Measurements from ENCODE around the gene APOA4. TPM values are rescaled to one million over a fixed set of nuclear protein-coding genes. Genes with fewer than 3 reads are reported as not detected.

Gene APOA4
- total RNA-seq, 1 donor from 2014 or later: not detected

DNA sequence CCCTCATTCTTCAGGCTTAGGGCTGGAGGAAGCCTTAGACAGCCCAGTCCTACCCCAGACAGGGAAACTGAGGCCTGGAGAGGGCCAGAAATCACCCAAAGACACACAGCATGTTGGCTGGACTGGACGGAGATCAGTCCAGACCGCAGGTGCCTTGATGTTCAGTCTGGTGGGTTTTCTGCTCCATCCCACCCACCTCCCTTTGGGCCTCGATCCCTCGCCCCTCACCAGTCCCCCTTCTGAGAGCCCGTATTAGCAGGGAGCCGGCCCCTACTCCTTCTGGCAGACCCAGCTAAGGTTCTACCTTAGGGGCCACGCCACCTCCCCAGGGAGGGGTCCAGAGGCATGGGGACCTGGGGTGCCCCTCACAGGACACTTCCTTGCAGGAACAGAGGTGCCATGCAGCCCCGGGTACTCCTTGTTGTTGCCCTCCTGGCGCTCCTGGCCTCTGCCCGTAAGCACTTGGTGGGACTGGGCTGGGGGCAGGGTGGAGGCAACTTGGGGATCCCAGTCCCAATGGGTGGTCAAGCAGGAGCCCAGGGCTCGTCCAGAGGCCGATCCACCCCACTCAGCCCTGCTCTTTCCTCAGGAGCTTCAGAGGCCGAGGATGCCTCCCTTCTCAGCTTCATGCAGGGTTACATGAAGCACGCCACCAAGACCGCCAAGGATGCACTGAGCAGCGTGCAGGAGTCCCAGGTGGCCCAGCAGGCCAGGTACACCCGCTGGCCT lies 7.2 kb upstream of the APOA4 start:
- DNase-seq (ENCODE audit: low read depth): no peak

DNA sequence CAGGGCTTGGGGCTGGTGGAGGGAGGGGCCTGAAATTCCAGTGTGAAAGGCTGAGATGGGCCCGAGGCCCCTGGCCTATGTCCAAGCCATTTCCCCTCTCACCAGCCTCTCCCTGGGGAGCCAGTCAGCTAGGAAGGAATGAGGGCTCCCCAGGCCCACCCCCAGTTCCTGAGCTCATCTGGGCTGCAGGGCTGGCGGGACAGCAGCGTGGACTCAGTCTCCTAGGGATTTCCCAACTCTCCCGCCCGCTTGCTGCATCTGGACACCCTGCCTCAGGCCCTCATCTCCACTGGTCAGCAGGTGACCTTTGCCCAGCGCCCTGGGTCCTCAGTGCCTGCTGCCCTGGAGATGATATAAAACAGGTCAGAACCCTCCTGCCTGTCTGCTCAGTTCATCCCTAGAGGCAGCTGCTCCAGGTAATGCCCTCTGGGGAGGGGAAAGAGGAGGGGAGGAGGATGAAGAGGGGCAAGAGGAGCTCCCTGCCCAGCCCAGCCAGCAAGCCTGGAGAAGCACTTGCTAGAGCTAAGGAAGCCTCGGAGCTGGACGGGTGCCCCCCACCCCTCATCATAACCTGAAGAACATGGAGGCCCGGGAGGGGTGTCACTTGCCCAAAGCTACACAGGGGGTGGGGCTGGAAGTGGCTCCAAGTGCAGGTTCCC lies 6.5 kb upstream of the APOA4 start, which contains the start of gene APOC3:
APOC3 (plus strand) TSS at position 383 of the 659 bp plus-strand sequence. CDS start 676 bp downstream, outside the sequence.
- DNase-seq (ENCODE audit: low read depth): no peak

DNA sequence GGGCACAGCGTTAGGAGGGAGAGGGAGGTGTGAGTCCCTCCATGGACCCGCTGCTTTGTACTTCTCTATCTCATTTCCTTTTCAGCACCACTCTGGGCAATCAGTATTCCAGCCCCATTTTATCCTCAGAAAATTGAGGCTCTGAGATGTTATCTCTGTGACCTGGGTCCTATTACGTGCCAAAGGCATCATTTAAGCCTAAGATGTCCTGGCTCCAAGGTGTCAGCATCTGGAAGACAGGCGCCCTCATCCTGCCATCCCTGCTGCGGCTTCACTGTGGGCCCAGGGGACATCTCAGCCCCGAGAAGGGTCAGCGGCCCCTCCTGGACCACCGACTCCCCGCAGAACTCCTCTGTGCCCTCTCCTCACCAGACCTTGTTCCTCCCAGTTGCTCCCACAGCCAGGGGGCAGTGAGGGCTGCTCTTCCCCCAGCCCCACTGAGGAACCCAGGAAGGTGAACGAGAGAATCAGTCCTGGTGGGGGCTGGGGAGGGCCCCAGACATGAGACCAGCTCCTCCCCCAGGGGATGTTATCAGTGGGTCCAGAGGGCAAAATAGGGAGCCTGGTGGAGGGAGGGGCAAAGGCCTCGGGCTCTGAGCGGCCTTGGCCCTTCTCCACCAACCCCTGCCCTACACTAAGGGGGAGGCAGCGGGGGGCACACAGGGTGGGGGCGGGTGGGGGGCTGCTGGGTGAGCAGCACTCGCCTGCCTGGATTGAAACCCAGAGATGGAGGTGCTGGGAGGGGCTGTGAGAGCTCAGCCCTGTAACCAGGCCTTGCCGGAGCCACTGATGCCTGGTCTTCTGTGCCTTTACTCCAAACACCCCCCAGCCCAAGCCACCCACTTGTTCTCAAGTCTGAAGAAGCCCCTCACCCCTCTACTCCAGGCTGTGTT lies 5.8 kb upstream of the APOA4 start:
- DNase-seq (ENCODE audit: low read depth): no peak

DNA sequence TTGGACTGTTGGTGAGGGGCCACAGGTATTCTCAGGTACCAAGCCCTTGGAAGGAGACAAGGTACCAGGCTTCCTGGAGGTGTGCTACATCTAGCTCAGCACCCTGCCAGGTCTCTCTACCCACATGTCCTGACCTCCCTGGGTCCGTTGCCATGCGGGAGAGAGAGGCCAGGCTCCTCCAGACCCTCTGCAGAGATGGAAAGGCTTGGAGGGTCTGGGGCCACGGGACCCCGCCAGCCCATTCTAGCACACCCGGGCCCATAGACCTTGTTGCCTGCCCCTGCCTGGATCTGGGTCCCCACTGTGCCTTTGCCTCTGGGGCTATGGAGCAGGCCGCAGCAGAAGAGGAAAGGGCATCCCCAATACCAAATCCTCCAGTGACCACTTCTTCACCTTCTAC lies 4.4 kb upstream of the APOA4 start:
- no peak for DNase-seq (ENCODE audit: low read depth)

DNA sequence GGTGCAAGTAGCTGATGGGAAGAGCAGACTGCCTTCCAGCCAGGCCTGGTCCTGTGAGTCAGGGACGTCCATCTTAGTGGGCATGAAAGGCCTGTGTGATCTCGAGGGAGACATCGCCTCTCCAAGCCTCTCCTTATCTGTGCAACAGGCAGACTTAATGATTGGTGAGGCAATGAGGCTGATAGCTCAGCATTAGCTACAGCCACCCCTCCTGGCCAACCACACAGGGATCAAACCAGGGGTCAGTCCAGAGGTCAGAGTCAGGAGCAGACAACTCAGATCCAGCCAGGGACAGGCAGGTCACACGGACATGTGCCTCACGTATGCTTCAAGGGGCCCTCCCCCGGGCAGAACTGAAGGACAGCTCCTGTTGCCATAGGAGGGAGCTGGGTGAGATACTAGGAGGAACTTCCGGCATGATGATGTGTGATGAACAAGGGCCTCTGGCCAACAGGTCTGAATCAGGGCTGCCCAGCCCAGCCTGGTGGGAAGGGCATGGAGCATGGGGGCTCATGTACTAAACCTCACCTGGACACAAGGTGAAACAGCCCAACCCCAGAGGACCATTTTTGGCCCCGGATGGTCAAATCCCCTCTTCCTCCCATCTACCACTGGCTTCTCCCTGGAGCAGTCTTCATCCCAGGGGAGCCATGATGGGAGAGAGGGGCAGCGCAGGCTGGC lies 3.8 kb upstream of the APOA4 start:
- no peak for DNase-seq (ENCODE audit: low read depth)

DNA sequence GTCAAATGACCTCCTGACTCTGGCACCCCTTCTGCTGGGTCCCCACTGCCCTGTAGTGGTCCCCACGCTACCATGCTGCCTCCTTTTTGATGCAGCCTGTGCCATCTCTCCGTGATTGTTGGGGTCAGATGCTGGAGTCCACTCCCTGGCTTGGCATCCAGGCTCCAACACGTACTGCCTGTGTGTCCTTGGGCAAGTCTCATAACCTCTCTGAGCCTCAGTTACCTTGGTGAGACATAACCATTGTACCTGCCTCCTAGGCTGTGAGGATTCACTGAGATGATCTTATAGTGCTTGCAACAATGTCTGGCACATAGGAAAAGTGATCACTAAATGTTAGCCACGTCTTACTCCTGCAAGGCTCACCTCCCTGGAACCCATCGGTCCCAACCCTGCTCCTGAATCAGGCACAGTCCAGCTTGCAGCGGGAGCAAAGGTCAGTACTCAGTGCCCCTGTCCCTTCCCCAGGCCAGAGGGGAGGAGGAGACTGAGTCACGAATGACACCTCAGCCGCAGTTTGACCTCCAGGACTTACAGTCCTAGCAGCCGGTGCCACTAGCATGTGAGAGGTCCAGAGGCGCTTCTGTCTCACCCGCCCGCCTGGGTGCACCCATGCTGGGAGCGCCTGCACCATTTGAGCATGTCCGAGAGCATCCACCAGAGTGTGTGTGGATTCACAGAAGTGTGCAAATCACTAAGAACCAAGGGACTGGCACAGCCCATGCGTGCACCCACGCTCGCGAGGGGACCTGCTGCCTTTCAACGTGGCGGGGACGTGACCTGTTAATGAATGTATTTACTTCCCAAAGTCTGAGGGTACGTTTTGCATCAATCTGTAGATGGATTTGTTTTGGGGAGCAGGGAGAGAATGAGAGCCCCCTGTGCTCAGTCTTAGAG lies 3.0 kb upstream of the APOA4 start:
- no peak for DNase-seq (ENCODE audit: low read depth)

DNA sequence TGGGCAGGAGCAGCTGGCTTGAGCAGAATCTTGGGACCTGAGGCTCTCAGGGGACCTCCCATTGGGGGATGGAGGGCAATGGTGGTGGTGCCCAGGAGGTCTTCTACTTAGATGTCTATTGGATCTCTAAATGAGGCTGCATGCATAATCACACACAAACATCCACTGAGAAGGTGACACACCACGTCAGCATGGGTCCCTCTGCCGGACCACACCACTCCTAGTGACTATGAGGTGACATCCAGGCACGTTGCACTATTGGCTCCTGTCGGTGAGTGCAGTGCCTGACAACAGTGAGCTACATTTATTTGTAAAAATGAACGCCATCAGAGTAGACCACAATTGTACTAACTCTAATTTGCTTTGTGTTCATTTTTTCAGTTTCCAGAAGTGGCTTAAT lies 2.3 kb upstream of the APOA4 start:
- no peak for DNase-seq (ENCODE audit: low read depth)

DNA sequence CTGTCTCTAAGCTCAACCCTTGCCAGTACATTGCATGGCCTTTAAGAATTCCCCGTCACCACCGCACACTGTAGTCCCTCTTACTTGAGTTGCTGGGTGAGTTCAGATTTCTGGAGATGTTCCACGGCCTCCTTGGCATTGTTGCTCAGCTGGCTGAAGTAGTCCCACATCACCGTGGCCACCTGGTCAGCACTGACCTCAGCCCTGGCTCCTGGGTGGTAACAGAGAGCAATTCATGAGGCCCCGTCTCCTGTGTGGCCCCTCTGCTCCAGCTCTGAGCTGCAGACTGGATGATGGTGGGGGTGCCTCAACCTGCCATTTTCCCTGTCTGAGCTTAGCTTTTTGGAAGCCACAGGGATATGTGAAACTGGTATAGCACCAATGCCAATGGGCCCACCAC lies 529 bp downstream of the APOA4 start:
- no peak for DNase-seq (ENCODE audit: low read depth)

DNA sequence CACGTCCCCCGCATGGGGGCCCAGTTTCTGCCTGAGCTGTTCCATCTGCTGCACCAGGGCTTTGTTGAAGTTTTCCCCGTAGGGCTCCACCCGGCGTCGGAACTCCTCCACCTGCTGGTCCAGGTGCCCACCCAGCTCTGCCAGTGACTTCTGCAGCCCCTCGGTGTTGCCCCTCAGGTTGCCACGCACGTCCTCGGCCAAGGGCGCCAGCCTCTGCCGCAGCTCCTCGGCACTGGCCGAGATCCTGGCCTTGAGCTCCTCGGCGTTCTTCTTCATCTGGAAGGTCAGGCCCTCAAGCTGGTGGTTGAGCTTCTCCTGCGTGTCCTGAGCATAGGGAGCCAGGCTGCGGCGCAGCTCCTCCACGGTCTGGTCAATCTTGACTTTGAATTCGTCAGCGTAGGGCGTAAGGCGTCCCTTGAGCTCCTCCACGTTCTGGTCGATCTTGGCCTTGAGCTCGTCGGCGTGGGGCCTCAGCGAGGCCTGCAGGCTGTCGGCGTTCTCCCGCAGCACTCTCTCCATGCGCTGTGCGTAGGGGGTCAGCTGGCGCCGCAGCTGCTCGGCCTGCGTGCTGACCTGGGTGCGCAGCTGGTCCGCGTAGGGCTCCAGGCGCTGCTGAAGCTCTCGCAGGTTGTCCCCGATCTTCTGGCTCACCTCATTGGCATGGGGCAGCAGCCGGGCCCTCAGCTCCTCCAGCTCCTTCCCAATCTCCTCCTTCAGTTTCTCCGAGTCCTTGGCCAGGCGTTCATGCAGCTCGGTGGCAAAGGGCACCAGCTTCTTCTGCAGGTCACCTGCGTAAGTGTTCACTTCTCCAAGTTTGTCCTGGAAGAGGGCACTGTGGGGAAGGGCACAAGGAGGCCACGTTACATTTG lies 1.8 kb downstream of the APOA4 start:
- DNase-seq (ENCODE audit: low read depth): no peak

DNA sequence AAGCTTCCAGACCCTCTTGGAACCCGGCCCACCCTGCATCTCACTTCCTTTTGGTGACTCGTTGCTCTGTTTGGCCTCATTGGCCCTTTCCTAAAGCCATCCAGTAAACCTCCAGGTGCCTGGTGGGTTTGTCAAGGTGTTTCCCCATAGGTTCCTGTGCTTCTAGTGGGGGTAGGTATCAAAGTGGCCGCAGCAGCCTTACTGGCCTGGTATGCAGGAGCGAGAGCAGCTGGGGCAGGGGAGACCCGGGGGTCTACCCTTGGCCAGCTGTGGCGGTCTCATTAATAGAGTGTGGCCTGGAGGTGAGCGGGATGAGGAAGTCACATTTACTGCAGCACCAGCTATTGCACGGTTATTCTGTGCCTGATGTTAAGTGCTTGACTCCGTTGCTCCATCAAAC lies 4.1 kb downstream of the APOA4 start:
- no peak for DNase-seq (ENCODE audit: low read depth)

DNA sequence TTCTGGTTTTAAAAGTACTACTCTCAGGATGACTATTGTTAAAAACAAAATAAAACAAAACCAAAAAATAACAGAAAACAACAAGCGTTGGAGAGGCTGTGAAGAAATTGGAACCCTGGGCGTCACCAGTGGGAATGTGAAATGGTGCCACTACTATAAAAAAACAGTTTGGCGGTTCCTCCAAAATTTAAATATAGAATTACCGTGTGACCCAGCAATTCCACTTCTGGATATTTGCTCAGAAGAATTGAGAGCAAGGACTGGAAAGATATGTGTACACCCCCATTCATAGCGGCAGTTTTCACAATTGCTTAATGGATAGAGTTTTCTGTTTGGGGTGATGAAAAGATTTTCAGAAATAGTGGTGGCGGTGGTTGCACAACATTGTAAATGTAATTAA lies 8.6 kb downstream of the APOA4 start:
- DNase-seq (ENCODE audit: low read depth): no peak

DNA sequence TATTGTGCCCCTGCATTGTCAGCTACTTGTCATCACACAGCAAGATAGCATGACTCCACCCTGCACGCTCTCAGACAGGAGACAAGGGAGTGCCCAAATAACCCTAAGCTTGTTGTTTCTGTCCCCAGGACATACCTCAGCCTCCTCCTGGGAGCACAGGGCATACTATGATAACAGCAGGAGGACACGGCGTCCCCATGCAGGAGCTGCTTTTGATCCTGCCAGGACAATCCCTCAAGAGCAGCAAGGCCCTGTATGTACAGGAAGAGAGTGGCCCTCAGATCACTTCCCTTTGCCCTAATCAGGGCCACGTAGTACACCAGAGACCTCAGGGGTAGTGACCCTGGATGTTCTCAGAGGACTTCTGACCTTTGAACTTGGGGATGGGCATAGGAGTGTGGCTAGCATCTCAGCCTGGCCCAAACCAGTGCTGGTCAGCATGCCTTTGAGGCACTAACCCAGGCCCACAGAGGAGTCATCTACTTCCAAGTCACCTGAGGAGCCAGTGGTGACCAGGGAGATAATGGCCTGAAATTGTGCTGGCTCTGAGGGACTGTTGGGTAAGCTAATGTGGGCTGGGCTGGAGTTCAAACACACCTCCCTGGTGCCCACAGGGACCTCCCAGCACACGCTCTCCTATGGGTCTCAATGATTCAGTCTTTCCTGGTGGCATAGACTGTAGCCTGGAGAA lies 9.2 kb downstream of the APOA4 start:
- no peak for DNase-seq (ENCODE audit: low read depth)

DNA sequence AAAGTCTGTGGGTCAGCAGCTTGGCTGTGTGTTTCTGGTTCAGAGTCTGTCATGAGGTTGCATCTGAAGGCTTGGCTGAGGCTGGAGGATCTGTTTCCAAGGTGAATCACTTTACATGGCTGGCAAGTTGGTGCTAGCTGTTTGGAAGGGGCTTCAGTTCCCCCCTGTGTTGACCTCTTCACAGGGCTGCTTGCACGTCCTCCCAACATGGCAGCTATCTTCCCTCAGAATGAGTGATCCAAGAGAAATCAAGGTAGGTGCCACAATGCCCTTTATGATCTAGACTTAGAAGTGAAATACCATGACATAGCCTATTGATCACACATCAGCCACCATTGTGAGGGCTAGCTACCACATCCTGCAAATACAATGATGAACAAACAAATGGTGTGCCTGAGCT lies 9.9 kb downstream of the APOA4 start:
- no peak for DNase-seq (ENCODE audit: low read depth)

DNA sequence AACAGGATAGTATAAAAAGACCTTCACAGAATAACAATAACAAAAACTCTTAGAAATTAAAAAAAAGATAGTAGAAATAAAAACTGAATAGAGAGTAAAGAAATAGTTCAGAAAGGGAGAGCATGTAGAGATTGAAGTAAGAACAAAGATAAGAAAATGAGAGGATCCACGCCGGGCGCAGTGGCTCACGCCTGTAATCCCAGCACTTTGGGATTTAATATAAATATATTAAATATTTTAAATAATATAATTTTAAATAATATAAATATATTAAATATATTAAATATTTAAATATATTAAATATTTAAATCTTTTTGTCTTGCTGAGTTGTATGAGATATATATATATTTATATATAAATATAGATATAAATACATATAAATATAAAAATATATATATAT lies 11.0 kb downstream of the APOA4 start:
- DNase-seq (ENCODE audit: low read depth): no peak

DNA sequence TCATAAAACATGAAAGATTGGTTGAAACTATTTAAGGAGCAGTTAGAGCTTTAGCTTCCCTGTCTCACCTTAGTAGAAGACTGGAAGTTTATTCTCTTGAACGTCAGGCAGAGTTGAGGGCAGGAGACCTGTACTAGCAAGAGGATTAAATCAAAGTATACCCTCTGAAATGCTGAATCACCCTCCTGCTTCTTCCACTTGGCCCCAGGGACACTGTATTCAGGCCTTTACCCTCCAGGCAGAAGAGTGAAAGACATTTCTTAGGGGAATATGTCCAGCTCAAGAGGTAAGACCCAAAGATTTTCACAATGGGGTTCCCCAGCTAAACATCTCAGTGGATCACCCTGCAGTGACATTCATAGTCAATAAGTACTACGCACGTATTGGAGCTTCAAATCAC lies 11.9 kb downstream of the APOA4 start:
- no peak for DNase-seq (ENCODE audit: low read depth)

DNA sequence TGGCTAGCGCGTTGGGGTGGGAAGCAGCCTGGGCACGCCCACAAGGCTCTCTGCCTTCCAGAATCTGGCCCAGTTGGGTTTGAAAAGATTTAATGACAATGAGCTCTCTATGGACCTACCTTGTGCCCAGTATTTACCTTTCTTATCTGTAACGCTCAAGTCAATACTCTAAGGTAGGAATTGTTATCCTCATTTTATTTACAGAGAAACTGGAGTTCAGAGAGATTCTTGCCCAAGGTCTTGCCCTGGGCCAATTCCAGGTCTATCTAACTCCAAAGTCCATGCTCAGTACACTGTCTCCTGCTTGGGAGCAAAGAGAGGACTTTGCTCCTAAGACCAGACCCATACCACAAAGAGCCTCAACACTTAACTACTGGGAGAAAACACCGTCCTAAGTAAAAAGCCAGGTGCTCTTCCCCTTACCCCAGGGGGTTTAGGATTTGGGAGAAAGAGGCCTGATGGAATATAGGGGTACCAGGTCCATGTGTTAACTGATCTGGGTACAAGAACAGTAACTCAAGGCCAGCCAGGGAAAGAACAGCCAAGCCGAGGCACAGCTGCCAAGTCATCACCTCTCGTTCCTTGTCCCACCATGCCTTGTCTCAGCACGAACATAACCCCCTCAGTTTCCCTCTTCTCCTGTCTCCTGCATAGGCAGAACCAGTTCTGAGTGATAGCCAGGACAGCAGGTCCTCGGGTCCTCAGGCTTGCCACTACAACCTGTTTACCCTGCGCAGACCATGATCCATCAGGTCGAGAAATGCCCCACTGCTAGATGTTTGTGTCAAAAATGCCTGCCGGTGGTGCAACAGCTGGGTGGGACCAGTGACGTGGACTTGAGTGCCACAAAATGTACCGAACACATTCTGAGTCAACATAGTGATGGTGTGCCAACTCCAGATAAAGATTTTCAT lies 14.6 kb downstream of the APOA4 start:
- DNase-seq (ENCODE audit: low read depth): no peak

DNA sequence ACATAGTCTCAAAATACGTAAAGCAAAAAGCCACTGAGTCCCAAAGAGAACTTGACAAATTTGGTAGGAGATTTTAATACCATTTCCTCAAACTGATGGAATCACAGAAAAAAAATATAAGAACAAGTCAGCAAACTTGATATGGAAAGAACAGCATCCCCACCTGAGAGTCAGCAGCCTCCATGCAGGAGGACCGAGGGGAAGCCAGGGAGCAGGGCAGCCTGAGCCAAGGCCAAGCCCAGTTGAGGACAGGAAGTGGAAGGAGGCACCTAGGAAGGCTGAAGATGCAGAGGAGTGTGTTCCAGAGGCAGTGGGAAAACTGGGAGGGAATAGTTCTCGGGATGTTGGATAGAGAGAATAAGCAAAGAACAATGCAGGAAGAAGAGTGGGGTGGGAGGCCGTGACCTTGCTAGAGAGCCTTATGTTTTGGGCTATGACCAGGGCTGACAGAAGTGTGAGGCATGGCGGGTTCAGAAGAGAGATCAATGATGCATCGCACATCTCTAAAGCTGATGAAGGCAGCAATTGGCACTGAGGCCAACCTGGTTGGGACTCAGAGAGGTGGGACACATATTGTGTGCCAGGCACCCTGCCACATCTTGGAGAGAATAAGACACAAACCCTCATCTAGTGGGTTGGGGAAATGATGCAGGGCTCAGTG lies 15.4 kb downstream of the APOA4 start:
- no peak for DNase-seq (ENCODE audit: low read depth)

DNA sequence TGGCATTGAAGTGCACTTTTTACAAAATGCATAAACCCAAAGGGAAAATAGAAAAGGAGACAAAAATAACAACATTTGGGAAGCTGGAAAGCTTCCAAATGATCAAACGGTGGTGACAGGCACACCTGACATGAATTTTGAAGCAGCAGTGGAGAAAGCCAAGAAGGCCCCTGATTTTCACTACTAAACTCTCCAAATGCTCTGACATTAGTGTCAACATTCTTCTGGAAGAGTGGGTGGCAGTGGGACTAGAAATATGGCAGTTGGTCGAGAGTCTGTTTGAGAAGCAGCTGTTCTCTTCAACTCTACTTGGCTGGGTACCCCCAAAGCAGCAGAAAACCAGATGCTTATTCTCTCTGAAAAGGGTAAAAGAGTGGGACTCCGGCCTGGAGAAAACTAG lies 19.1 kb downstream of the APOA4 start:
- no peak for DNase-seq (ENCODE audit: low read depth)
